ENCODE data around the gene MRPL1. TPM values are rescaled to one million over a fixed set of nuclear protein-coding genes. Genes with fewer than 3 reads are reported as not detected.
"Not testable (repeated sequence)": the region's sequence is repeated elsewhere in the genome, so short reads cannot be mapped to it uniquely, and the experiment has no call there.

Gene MRPL1
- total RNA-seq, 1 donor from 2014 or later = 72.7 TPM

- DNase-seq (ENCODE audit: low spot score); intact Hi-C loops (cut with micrococcal nuclease); H3K9me3 Mint-ChIP-seq; H3K36me3 Mint-ChIP-seq (ENCODE audit: low read depth); H3K27ac Mint-ChIP-seq; H3K4me1 Mint-ChIP-seq (ENCODE audit: low read depth); H3K4me3 Mint-ChIP-seq: not testable (repeated sequence)
- peaks cover 24% of the 10 kb centered on the region for H3K27me3 Mint-ChIP-seq (ENCODE audit: insufficient read depth)
Observed at GRCh38 chr4:77973657-77974056, 111.0 kb downstream of the MRPL1 start.

GRCh38 chr4:77982900-77983540, 120.4 kb downstream of the MRPL1 start:
- H3K9me3 Mint-ChIP-seq; H3K27ac Mint-ChIP-seq; H3K4me1 Mint-ChIP-seq (ENCODE audit: low read depth); DNase-seq (ENCODE audit: low spot score); H3K36me3 Mint-ChIP-seq (ENCODE audit: low read depth); intact Hi-C loops (cut with micrococcal nuclease); H3K4me3 Mint-ChIP-seq: not testable (repeated sequence)
- H3K27me3 Mint-ChIP-seq (ENCODE audit: insufficient read depth) = peaks cover 10% of the 10 kb centered on the region

- H3K4me1 Mint-ChIP-seq (ENCODE audit: low read depth); H3K36me3 Mint-ChIP-seq (ENCODE audit: low read depth); H3K27ac Mint-ChIP-seq; DNase-seq (ENCODE audit: low spot score); intact Hi-C loops (cut with micrococcal nuclease); H3K4me3 Mint-ChIP-seq; H3K9me3 Mint-ChIP-seq: not testable (repeated sequence)
- peaks cover 11% of the 10 kb centered on the region for H3K27me3 Mint-ChIP-seq (ENCODE audit: insufficient read depth)
Observed at GRCh38 chr4:77983612-77984311, 121.1 kb downstream of the MRPL1 start.

- Mint-ChIP-seq H3K36me3 (ENCODE audit: low read depth) (no peaks in the 10 kb centered on the region), H3K27me3 (ENCODE audit: insufficient read depth) (peaks cover 8% of the 10 kb centered on the region), H3K27ac (no peak overlapping the region), H3K4me1 (ENCODE audit: low read depth) (no peaks in the 10 kb centered on the region), H3K4me3 (no peak overlapping the region), H3K9me3 (no peaks in the 10 kb centered on the region)
- no peak for DNase-seq (ENCODE audit: low spot score)
- intact Hi-C loops (cut with micrococcal nuclease) = no loop called here
Observed at GRCh38 chr4:77989968-77990367, 127.3 kb downstream of the MRPL1 start.

GRCh38 chr4:77990456-77990855, 127.8 kb downstream of the MRPL1 start:
- Mint-ChIP-seq H3K4me3 (no peak overlapping the region), H3K27ac (no peak overlapping the region), H3K9me3 (no peaks in the 10 kb centered on the region), H3K27me3 (ENCODE audit: insufficient read depth) (peaks cover 8% of the 10 kb centered on the region), H3K4me1 (ENCODE audit: low read depth) (no peaks in the 10 kb centered on the region), H3K36me3 (ENCODE audit: low read depth) (no peaks in the 10 kb centered on the region)
- intact Hi-C loops (cut with micrococcal nuclease) = no loop called here
- no peak for DNase-seq (ENCODE audit: low spot score)

- Mint-ChIP-seq H3K4me3 (no peak overlapping the region), H3K36me3 (ENCODE audit: low read depth) (no peaks in the 10 kb centered on the region), H3K9me3 (no peaks in the 10 kb centered on the region), H3K27ac (no peak overlapping the region), H3K27me3 (ENCODE audit: insufficient read depth) (peaks cover 8% of the 10 kb centered on the region), H3K4me1 (ENCODE audit: low read depth) (no peaks in the 10 kb centered on the region)
- no peak for DNase-seq (ENCODE audit: low spot score)
- intact Hi-C loops (cut with micrococcal nuclease) = no loop called here
Observed at GRCh38 chr4:77990904-77991358, 128.3 kb downstream of the MRPL1 start.

- peaks cover 8% of the 10 kb centered on the region for H3K27me3 Mint-ChIP-seq (ENCODE audit: insufficient read depth)
- intact Hi-C loops (cut with micrococcal nuclease) = no loop called here
- H3K36me3 Mint-ChIP-seq (ENCODE audit: low read depth) = no peaks in the 10 kb centered on the region
- no peak overlapping the region for H3K27ac Mint-ChIP-seq
- no peak overlapping the region for H3K4me3 Mint-ChIP-seq
- no peaks in the 10 kb centered on the region for H3K9me3 Mint-ChIP-seq
- no peak for DNase-seq (ENCODE audit: low spot score)
- no peaks in the 10 kb centered on the region for H3K4me1 Mint-ChIP-seq (ENCODE audit: low read depth)
Observed at GRCh38 chr4:77992581-77992980, 130.0 kb downstream of the MRPL1 start.

GRCh38 chr4:77994194-77994721, 131.6 kb downstream of the MRPL1 start:
- no peak overlapping the region for H3K27ac Mint-ChIP-seq
- no peaks in the 10 kb centered on the region for H3K36me3 Mint-ChIP-seq (ENCODE audit: low read depth)
- no peak for DNase-seq (ENCODE audit: low spot score)
- intact Hi-C loops (cut with micrococcal nuclease) = no loop called here
- no peaks in the 10 kb centered on the region for H3K4me1 Mint-ChIP-seq (ENCODE audit: low read depth)
- H3K27me3 Mint-ChIP-seq (ENCODE audit: insufficient read depth) = peaks cover 6% of the 10 kb centered on the region
- no peak overlapping the region for H3K4me3 Mint-ChIP-seq
- H3K9me3 Mint-ChIP-seq = no peaks in the 10 kb centered on the region

GRCh38 chr4:77996076-77996475, 133.4 kb downstream of the MRPL1 start:
- no peak overlapping the region for H3K4me3 Mint-ChIP-seq
- H3K36me3 Mint-ChIP-seq (ENCODE audit: low read depth) = no peaks in the 10 kb centered on the region
- peaks cover 9% of the 10 kb centered on the region for H3K27me3 Mint-ChIP-seq (ENCODE audit: insufficient read depth)
- H3K4me1 Mint-ChIP-seq (ENCODE audit: low read depth) = no peaks in the 10 kb centered on the region
- H3K9me3 Mint-ChIP-seq = no peaks in the 10 kb centered on the region
- no peak overlapping the region for H3K27ac Mint-ChIP-seq
- DNase-seq (ENCODE audit: low spot score) = no peak
- intact Hi-C loops (cut with micrococcal nuclease) = no loop called here

GRCh38 chr4:78001531-78001930, 138.9 kb downstream of the MRPL1 start:
- DNase-seq (ENCODE audit: low spot score) = no peak
- no peaks in the 10 kb centered on the region for H3K9me3 Mint-ChIP-seq
- intact Hi-C loops (cut with micrococcal nuclease) = no loop called here
- H3K4me3 Mint-ChIP-seq = no peak overlapping the region
- peaks cover 7% of the 10 kb centered on the region for H3K27me3 Mint-ChIP-seq (ENCODE audit: insufficient read depth)
- H3K4me1 Mint-ChIP-seq (ENCODE audit: low read depth) = no peaks in the 10 kb centered on the region
- no peak overlapping the region for H3K27ac Mint-ChIP-seq
- no peaks in the 10 kb centered on the region for H3K36me3 Mint-ChIP-seq (ENCODE audit: low read depth)

GRCh38 chr4:78002260-78002659, 139.6 kb downstream of the MRPL1 start:
- no peak overlapping the region for H3K4me3 Mint-ChIP-seq
- H3K4me1 Mint-ChIP-seq (ENCODE audit: low read depth) = no peaks in the 10 kb centered on the region
- intact Hi-C loops (cut with micrococcal nuclease) = no loop called here
- H3K27me3 Mint-ChIP-seq (ENCODE audit: insufficient read depth) = peaks cover 7% of the 10 kb centered on the region
- H3K27ac Mint-ChIP-seq = no peak overlapping the region
- no peaks in the 10 kb centered on the region for H3K36me3 Mint-ChIP-seq (ENCODE audit: low read depth)
- H3K9me3 Mint-ChIP-seq = no peaks in the 10 kb centered on the region
- DNase-seq (ENCODE audit: low spot score) = no peak

All from activated T-helper 1 cell treated with anti-CD3 and anti-CD28 coated beads, Interleukin-12 subunit alpha, Interleukin-12 subunit beta, Interleukin-2, Interleukin-4 antibody, amounts not matched to agents 30 ng/mL and 10 ng/mL and 1 ng/mL, durations not matched to agents 14 hours and 24 hours and 36 hours (primary cell).